GM12878 (cell line): ENCODE data around the gene NR0B1. TPM values are rescaled to one million over a fixed set of nuclear protein-coding genes. Genes with fewer than 3 reads are reported as not detected.

ENCODE experiments used
- ATAC-seq: fragments of 200-7000 bp; cut with Tn5 transposase; 3 replicates; pipeline ENCODE4 v1.9.1; 2020; ENCODE audit warnings: mild to moderate bottlenecking, moderate library complexity
- BruUV-seq: library from RNA; stranded (reverse); fragments of 400-500 nt; replicated peaks from 2 replicates; lab custom pipeline; 2021; lab: Mats Ljungman, UMichigan
- CTCF ChIA-PET: fragments of 300-600 bp; sonication (Branson Sonifier 250); formaldehyde crosslinking; extraction: SDS; loops from one replicate; lab custom pipeline; 2021; ENCODE audit warnings: inconsistent platforms; lab: Yijun Ruan, JAX
- POLR2A ChIA-PET: fragments of 350-600 bp; formaldehyde crosslinking; extraction: SDS; loops from one replicate; lab custom pipeline; 2021; ENCODE audit warnings: inconsistent platforms; lab: Charles Lee
- RAD21 ChIA-PET: fragments of 300-600 bp; sonication (Branson Sonifier 250); formaldehyde crosslinking; loops from one replicate; lab custom pipeline; 2023; ENCODE audit warnings: antibody characterized with exemption; ENCODE audit not compliant: unreplicated experiment; lab: Charles Lee
- SMC1A ChIA-PET: fragments of 300-600 bp; sonication (Branson Sonifier 250); formaldehyde crosslinking; loops from one replicate; lab custom pipeline; 2023; ENCODE audit not compliant: unreplicated experiment, uncharacterized antibody; lab: Charles Lee
- DNase-seq: peaks from one replicate; pipeline ENCODE4 v3.0.0-alpha.2; 2011; ENCODE audit warnings: low read depth, low spot score
- FAIRE-seq: peaks from 3 replicates; lab custom pipeline; 2011; peaks lifted over from hg19 to GRCh38; lab: Jason Lieb, UNC
- H2AFZ ChIP-seq: 2 replicates; pipeline ENCODE4 v1.6.0; 2011; ENCODE audit warnings: low read depth, low read length, control low read depth; ENCODE audit not compliant: control insufficient read depth
- H3K27ac ChIP-seq: 2 replicates; pipeline ENCODE4 v1.5.1; 2011; ENCODE audit warnings: control low read depth; ENCODE audit not compliant: control insufficient read depth, insufficient read depth
- H3K27me3 ChIP-seq, 2 experiments: replicated peaks in 1 of 2; 2 replicates each; pipeline versions ENCODE4 v1.6.0 to v1.6.1; 2011; ENCODE audit warnings: low read length in 1 of 2; ENCODE audit not compliant: control insufficient read depth in 2 of 2, insufficient read depth in 2 of 2
- H3K36me3 ChIP-seq, 2 experiments: 2 replicates each; pipeline ENCODE4 v1.5.1; 2011; ENCODE audit warnings: low read length in 1 of 2; ENCODE audit not compliant: control insufficient read depth in 2 of 2, insufficient read depth in 2 of 2
- H3K4me1 ChIP-seq: 2 replicates; pipeline ENCODE4 v1.6.1; 2011; ENCODE audit warnings: mild to moderate bottlenecking, low read length, moderate library complexity, mixed read lengths; ENCODE audit not compliant: control insufficient read depth, insufficient read depth
- H3K4me2 ChIP-seq: 2 replicates; pipeline ENCODE4 v1.6.0; 2011; ENCODE audit warnings: control low read depth; ENCODE audit not compliant: control insufficient read depth, insufficient read depth
- H3K4me3 ChIP-seq: fragments of 200-600 bp; sonication (generic); 2 replicates; pipeline ENCODE4 v1.5.1; 2016
- H3K79me2 ChIP-seq: 2 replicates; pipeline ENCODE4 v1.6.0; 2011; ENCODE audit warnings: low read length; ENCODE audit not compliant: control insufficient read depth, insufficient read depth
- H3K9ac ChIP-seq: 2 replicates; pipeline ENCODE4 v1.8.0; 2011; ENCODE audit warnings: low read length, control low read depth, mixed read lengths; ENCODE audit not compliant: control insufficient read depth, insufficient read depth
- H3K9me3 ChIP-seq: replicated peaks from 3 replicates; pipeline ENCODE4 v1.5.1; 2011; ENCODE audit warnings: mild to moderate bottlenecking, low read length; ENCODE audit not compliant: control insufficient read depth, insufficient read depth
- H4K20me1 ChIP-seq: 2 replicates; pipeline ENCODE4 v1.6.0; 2011; ENCODE audit not compliant: control insufficient read depth, insufficient read depth
- BHLHE40 ChIP-seq, 2 experiments: fragments of 450-650 bp in 1 of 2; IDR thresholded peaks; 2 replicates each; pipeline ENCODE4 v1.6.1; 2011 to 2017; ENCODE audit warnings: low read depth in 2 of 2, borderline replicate concordance in 1 of 2, improper control_type of control experiment in 1 of 2, low read length in 1 of 2, mild to moderate bottlenecking in 1 of 2
- STAT1 ChIP-seq: fragments of 450-650 bp; conservative IDR thresholded peaks from 2 replicates; pipeline ENCODE4 v1.6.1; 2014; ENCODE audit warnings: antibody characterized with exemption, mild to moderate bottlenecking
- WGBS: methylation state at CpG from one replicate; pipeline ENCODE4 v1.1.6; 2016; ENCODE audit warnings: low lambda C conversion rate; ENCODE audit not compliant: insufficient replicate concordance, insufficient coverage; ENCODE audit errors: missing lambda C conversion rate; 5-methylcytosine and 5-hydroxymethylcytosine counted together
- in situ Hi-C: fragments of 300-500 bp; cut with MboI; formaldehyde crosslinking; loops from 9 replicates; pipeline ENCODE4 v1.14.3; 2018; ENCODE audit warnings: mixed read lengths
- intact Hi-C: fragments of 100-400 bp; cut with micrococcal nuclease; formaldehyde crosslinking; loops from one replicate; pipeline ENCODE4 v1.14.2; 2022; ENCODE audit not compliant: unreplicated experiment
- polyA plus RNA-seq, 11 experiments: library from polyadenylated mRNA; depleted of rRNA in 4 of 11; unstranded in 6 of 11; stranded (reverse) in 5 of 11; fragments of >200 nt; fragmentation: Nextera tagmentation in 4 of 11; fragmentation: Illumina TruSeq in 1 of 11; extraction: Ambion mirVana in 4 of 11; extraction: Trizol in 1 of 11; gene quantifications; 1 replicate in 1 of 11; 2 replicates in 10 of 11; pipeline versions ENCODE4 v1.2.1 to v1.2.3, GENCODE V29; 2011 to 2016; ENCODE audit warnings: inconsistent platforms in 2 of 11, missing spikeins in 2 of 11, low read depth in 1 of 11
- total RNA-seq, 4 experiments: library from RNA; depleted of rRNA in 3 of 4; stranded (reverse); fragments of >200 nt in 3 of 4; fragmentation: Illumina TruSeq in 1 of 4; extraction: Trizol in 1 of 4; gene quantifications; 2 replicates each; pipeline versions ENCODE4 v1.2.1 to v1.2.3, GENCODE V29; 2013 to 2021
- TF ChIP-seq, protein P1 (sequence below): fragments of 450-650 bp; IDR thresholded peaks from 2 replicates; pipeline ENCODE4 v1.6.1; 2017; ENCODE audit warnings: mild to moderate bottlenecking, moderate library complexity
- TF ChIP-seq, protein P2 (sequence below): fragments of 450-650 bp; IDR thresholded peaks from 2 replicates; pipeline ENCODE4 v1.6.1; 2017; ENCODE audit warnings: mild to moderate bottlenecking, low read depth, inconsistent platforms; ENCODE audit not compliant: poor library complexity, severe bottlenecking

NR0B1 gene
- total and polyA plus RNA-seq, 10 of the 15 experiments (the other 5 are each of a cell fraction or from before 2014, with no cell fraction given) = not detected

DNA sequence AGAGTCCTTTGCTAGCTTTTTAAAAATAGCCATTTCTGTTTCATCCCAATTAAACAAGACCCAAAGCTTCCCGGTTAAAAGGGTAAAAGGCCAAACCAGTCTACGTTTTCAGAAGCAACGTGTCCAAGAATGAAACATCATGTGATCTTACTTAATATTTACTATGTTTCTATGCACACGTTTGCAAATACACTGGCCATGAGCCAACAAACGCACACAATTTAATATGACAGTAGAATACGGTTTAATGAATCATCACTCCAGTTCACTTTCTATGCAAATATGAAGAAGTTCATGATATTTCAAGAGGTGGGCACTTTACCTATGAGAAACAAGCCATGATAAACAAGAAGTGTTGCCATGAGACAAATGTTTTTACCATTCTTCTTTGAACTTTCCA, 4.3 kb downstream of the NR0B1 start (continued):
- TF ChIP-seq, protein P1, sequence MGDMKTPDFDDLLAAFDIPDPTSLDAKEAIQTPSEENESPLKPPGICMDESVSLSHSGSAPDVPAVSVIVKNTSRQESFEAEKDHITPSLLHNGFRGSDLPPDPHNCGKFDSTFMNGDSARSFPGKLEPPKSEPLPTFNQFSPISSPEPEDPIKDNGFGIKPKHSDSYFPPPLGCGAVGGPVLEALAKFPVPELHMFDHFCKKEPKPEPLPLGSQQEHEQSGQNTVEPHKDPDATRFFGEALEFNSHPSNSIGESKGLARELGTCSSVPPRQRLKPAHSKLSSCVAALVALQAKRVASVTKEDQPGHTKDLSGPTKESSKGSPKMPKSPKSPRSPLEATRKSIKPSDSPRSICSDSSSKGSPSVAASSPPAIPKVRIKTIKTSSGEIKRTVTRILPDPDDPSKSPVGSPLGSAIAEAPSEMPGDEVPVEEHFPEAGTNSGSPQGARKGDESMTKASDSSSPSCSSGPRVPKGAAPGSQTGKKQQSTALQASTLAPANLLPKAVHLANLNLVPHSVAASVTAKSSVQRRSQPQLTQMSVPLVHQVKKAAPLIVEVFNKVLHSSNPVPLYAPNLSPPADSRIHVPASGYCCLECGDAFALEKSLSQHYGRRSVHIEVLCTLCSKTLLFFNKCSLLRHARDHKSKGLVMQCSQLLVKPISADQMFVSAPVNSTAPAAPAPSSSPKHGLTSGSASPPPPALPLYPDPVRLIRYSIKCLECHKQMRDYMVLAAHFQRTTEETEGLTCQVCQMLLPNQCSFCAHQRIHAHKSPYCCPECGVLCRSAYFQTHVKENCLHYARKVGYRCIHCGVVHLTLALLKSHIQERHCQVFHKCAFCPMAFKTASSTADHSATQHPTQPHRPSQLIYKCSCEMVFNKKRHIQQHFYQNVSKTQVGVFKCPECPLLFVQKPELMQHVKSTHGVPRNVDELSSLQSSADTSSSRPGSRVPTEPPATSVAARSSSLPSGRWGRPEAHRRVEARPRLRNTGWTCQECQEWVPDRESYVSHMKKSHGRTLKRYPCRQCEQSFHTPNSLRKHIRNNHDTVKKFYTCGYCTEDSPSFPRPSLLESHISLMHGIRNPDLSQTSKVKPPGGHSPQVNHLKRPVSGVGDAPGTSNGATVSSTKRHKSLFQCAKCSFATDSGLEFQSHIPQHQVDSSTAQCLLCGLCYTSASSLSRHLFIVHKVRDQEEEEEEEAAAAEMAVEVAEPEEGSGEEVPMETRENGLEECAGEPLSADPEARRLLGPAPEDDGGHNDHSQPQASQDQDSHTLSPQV = no peak
- TF ChIP-seq STAT1 = no peak

DNA sequence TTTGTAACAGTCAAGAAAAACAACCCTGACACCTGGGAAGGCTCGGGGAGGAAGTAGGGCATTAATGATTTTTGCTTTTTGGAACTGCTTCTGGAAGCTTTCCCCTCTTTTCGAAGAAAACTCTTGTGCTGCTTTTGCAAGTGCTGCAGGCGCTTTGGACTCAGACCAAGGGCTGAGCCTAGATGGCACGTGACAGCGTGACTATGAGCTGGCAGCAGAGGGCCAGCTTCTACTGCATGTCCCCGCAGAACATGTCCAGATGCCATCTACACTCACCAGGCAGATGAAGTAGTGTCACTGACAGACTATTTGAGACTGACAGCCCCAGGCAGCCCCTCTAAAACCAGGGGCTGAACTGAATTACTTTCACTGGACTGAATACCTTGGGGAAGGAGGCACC, 6.2 kb downstream of the NR0B1 start:
- Histone ChIP-seq H3K27ac (no peak overlapping the region), H3K27me3 (no peaks in the 10 kb centered on the region; a peak in 3 of 4 replicates), H4K20me1 (no peaks in the 10 kb centered on the region), H3K36me3 (no peaks in the 10 kb centered on the region), H3K79me2 (no peaks in the 10 kb centered on the region), H3K9ac (no peak overlapping the region), H3K4me3 (no peak overlapping the region), H3K9me3 (no peaks in the 10 kb centered on the region), H3K4me1 (no peaks in the 10 kb centered on the region), H2AFZ (no peak overlapping the region), H3K4me2 (no peak overlapping the region)
- SMC1A ChIA-PET = no interaction called here
- intact Hi-C loops = no loop called here
- CTCF ChIA-PET = interaction anchor here (0.8 kb wide), 1 partner anchor 8 kb away, joined by 3 read pairs; no protein-coding TSS in a partner anchor
- no TSS peak for BruUV-seq
- FAIRE-seq (no peak), ATAC-seq (no peak), DNase-seq (no peak)
- TF ChIP-seq, protein P2, sequence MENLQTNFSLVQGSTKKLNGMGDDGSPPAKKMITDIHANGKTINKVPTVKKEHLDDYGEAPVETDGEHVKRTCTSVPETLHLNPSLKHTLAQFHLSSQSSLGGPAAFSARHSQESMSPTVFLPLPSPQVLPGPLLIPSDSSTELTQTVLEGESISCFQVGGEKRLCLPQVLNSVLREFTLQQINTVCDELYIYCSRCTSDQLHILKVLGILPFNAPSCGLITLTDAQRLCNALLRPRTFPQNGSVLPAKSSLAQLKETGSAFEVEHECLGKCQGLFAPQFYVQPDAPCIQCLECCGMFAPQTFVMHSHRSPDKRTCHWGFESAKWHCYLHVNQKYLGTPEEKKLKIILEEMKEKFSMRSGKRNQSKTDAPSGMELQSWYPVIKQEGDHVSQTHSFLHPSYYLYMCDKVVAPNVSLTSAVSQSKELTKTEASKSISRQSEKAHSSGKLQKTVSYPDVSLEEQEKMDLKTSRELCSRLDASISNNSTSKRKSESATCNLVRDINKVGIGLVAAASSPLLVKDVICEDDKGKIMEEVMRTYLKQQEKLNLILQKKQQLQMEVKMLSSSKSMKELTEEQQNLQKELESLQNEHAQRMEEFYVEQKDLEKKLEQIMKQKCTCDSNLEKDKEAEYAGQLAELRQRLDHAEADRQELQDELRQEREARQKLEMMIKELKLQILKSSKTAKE = no peak
- TF ChIP-seq BHLHE40 (IDR thresholded peaks at IDR 0.05; ENCODE audit: borderline replicate concordance in 1 of 2, low read depth in 2 of 2, low read length in 1 of 2) = 0 out of 4 replicates have a peak, but pooled peaks of 1 of the 2 experiments have one; percentile 5
- in situ Hi-C loops = no loop called here
- 5% methylated on average over 6 of the region's 6 CpGs for WGBS
- RAD21 ChIA-PET = no interaction called here
- POLR2A ChIA-PET = no interaction called here
